Stimulated activated CD4-positive, alpha-beta T cell treated with anti-CD3 and anti-CD28 coated beads, Interleukin-1b, Interleukin-23, amount 100 ng/mL, for 48 hours (primary cell): ENCODE measurements around the gene PNMT.
"Not testable (repeated sequence)": the region's sequence is repeated elsewhere in the genome, so short reads cannot be mapped to it uniquely, and the experiment has no call there.

Experiments used
- DNase-seq: peaks from one replicate; pipeline ENCODE4 v3.0.0-alpha.2; 2020

The PNMT gene

GRCh38 chr17:39688945-39689344 lies 20.7 kb downstream of the PNMT start:
- DNase-seq: no peak

- no peak for DNase-seq
Measured at GRCh38 chr17:39694593-39694992, 26.3 kb downstream of the PNMT start.

GRCh38 chr17:39695089-39695474 lies 26.8 kb downstream of the PNMT start:
- no peak for DNase-seq

GRCh38 chr17:39696731-39697130 lies 28.5 kb downstream of the PNMT start:
- no peak for DNase-seq

GRCh38 chr17:39697961-39698360 lies 29.7 kb downstream of the PNMT start:
- no peak for DNase-seq

- not testable (repeated sequence) for DNase-seq
Measured at GRCh38 chr17:39699157-39699817, 31.0 kb downstream of the PNMT start.

- DNase-seq: no peak
Measured at GRCh38 chr17:39699818-39700147, 31.5 kb downstream of the PNMT start, which contains the start of gene ERBB2. ERBB2 (plus strand) TSS chr17:39700064; CDS start chr17:39700239, 175 bp downstream.

GRCh38 chr17:39700148-39700987 lies 32.1 kb downstream of the PNMT start:
- no peak for DNase-seq

GRCh38 chr17:39701012-39701783 lies 32.9 kb downstream of the PNMT start:
- no peak for DNase-seq

- no peak for DNase-seq
Measured at GRCh38 chr17:39701784-39702422, 33.6 kb downstream of the PNMT start.

- no peak for DNase-seq
Measured at GRCh38 chr17:39702901-39703893, 34.9 kb downstream of the PNMT start.

GRCh38 chr17:39703913-39704312 lies 35.7 kb downstream of the PNMT start:
- DNase-seq: no peak

- no peak for DNase-seq
Measured at GRCh38 chr17:39704821-39705551, 36.7 kb downstream of the PNMT start.

- DNase-seq: no peak
Measured at GRCh38 chr17:39705786-39706348, 37.6 kb downstream of the PNMT start.

- DNase-seq: no peak
Measured at GRCh38 chr17:39706383-39706782, 38.1 kb downstream of the PNMT start.

- no peak for DNase-seq
Measured at GRCh38 chr17:39706921-39707337, 38.7 kb downstream of the PNMT start.

GRCh38 chr17:39709319-39709997 lies 41.2 kb downstream of the PNMT start:
- DNase-seq: no peak

GRCh38 chr17:39709998-39710964 lies 42.0 kb downstream of the PNMT start:
- no peak for DNase-seq

- DNase-seq: not testable (repeated sequence)
Measured at GRCh38 chr17:39711071-39711470, 42.8 kb downstream of the PNMT start.
